Forelimb muscle (tissue), 1 donor: ENCODE results near the gene CYP4A22. TPM values are rescaled to one million over a fixed set of nuclear protein-coding genes. Genes with fewer than 3 reads are reported as not detected.
"Not testable (repeated sequence)": the region's sequence is repeated elsewhere in the genome, so short reads cannot be mapped to it uniquely, and the experiment has no call there.

ENCODE experiments used
- DNase-seq: peaks from one replicate; pipeline ENCODE4 v3.0.0-alpha.2; 2013; ENCODE audit warnings: low read depth
- polyA plus RNA-seq: library from polyadenylated mRNA; unstranded; fragments of 120-200 nt; gene quantifications from one replicate; pipeline ENCODE4 v1.2.1, GENCODE V29; 2013; ENCODE audit not compliant: insufficient read length

Gene CYP4A22
- polyA plus RNA-seq, 1 donor = 0.09 TPM

DNA sequence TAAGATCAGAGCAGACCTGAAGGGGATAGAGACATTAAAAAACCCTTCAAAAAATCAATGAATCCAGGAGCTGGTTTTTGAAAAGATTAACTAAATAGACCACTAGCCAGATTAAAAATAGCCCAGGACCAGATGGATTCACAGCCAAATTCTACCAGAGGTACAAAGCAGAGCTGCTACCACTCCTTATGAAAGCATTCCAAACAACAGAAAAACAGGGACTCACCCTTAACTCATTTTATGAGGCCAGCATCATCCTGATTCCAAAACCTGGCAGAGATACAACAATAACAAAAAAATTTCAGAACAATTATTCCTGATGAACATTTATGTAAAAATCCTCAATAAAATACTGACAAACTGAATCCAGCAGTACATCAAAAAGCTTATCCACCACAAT lies 19.2 kb downstream of the CYP4A22 start:
- not testable (repeated sequence) for DNase-seq

DNA sequence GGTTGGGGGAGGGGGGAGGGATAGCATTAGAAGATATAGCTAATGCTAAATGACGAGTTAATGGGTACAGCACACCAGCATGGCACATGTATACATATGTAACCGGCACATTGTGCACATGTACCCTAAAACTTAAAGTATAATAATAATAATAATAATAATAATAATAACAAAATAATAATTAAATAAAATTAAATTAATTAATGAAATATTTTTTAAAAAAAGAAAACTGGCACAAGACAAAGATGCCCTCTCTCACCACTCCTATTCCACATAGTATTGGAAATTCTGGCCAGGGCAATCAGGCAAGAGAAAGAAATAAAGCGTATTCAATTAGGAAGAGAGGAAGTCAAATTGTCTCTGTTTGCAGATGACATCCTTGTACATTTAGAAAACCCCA lies 20.7 kb downstream of the CYP4A22 start:
- DNase-seq = not testable (repeated sequence)

GRCh38 chr1:47160716-47161115 lies 23.5 kb downstream of the CYP4A22 start:
- DNase-seq = no peak

DNA sequence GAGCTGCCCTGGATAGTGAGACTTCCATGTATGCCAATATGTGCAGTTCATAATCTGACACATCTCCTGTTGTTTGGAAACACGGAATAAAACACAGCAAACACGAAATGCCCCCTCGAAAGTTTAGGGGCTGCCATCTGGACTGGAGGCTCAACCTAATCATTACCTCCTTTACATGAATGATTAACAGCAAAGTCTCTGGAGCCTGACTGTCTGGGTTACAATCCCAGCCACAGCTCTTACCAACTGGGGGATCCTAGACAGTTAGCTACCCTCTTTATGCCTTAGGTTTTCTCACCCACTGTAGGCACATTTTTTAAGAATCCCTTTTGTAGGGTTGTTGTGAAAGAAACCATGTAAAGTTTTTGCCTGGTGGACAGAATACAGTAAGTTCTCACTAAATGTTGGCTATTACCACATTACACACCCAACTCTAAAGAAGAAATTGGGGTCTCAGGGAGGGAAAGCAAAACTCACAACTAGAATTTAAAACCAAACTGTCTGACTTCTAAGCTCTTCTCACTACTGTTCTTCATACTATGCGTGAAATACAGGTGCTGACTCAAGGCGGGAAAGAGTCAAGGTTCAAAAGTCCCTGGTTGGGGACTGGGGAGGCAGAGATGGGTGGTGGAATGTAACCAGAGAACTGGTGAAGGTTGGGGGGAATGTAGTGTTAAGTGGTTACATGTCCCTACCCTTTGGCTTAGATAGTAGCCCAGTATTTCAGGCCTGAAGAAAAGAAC lies 24.2 kb downstream of the CYP4A22 start:
- DNase-seq = no peak

- no peak for DNase-seq
Observed at GRCh38 chr1:47164552-47164951, 27.3 kb downstream of the CYP4A22 start.

- no peak for DNase-seq
Observed at GRCh38 chr1:47172782-47173181, 35.5 kb downstream of the CYP4A22 start.

GRCh38 chr1:47174656-47175020 lies 37.4 kb downstream of the CYP4A22 start:
- no peak for DNase-seq

DNA sequence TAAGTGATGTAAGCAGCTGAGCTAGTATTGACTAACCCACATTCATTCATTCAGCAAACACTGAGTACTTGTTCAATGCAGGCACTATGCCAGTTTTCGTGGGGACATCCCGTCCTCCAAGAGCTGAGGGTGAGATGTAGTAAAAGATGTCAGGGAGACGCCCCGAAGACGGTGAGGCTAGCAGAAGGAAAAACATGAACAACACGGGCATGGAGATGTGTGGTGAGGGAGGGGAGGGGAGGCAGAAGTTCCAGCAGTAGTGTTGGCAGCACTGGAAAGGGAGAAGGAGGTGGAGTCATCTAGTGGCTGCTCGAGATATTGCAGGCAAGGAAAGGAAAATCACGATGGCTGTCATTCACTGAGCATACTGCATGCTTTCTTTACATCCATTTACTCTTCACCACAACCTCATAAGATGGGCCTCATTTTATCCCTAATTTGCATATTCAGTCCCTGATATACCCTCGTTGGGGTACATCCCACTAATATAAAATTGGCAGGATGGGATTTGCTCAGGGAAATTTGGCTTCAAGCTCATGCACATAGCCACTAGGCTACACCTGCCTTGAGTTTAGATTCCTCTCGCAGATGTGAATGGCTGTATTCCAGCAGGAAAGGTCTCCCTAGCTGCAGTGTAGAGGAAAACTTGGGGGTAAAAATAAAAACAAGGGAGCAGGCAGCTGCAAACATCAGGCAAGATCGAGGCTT lies 38.1 kb downstream of the CYP4A22 start:
- no peak for DNase-seq

DNA sequence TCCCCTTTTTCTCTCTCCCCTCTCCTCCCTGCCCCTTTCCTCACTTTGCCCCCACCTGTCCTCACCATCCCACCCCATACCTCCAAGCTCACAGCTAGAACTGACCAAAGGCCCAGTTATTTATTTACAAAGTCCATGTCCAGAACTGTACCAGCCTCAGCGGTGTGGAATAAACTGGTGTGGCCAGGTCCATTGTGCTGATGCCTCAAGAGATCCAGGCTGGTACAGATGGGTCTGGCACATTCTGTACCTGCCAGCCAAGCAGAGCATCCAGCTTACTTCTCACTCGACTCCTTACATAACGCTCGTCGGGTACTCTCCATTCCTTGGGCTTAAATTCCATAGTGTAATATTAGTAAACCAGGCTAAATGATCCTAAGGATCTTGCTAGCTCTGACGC lies 40.8 kb downstream of the CYP4A22 start:
- no peak for DNase-seq

GRCh38 chr1:47178654-47179016 lies 41.4 kb downstream of the CYP4A22 start:
- DNase-seq = no peak

DNA sequence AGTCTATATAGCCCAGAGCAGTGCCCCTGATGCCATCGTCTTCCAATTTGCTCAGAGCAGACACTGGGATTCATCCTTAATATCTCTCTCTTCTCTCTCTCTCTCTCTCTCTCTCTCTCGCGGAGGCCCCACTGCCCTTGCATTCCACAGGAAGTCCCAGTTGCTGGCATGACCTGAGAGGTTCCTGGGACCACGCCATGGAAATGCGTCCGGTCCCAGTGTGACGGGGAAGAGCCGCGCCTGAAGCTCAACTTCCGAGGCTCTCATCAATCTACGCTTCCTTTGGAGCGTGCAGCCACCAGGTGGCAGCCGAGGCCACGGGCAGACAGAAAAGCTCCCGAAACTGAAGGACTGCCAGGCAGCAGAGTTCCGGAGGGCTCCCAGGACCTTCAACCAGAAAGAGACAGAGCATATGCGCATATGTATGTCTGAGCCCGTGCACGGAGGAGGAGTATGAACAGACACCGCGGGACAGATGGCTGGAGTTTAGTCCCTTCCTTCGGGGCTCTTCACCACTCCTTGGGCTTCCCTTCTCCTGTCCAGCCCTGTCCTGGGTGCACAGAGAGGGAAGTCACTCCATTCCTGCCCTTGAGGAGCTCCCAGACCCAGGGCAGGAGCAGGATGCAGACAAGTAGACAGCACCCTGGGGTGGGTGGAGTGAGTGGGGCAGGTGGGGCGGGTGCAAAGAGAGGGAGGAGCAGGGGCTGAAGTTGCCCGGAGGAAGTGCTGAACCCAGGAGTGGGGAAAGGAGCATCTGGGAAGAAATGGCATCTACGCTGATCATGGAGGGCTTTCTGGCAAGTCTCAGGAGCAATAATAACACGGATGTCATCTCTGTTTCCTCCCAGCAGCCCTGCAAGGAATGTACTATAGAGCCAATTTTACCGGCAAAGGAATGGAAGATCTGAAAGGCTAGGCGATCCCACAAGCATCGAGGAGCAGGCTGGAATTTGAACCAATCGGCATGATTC lies 42.1 kb downstream of the CYP4A22 start:
- peak; percentile 77 for DNase-seq

GRCh38 chr1:47179988-47180563 lies 42.8 kb downstream of the CYP4A22 start:
- DNase-seq = no peak

DNA sequence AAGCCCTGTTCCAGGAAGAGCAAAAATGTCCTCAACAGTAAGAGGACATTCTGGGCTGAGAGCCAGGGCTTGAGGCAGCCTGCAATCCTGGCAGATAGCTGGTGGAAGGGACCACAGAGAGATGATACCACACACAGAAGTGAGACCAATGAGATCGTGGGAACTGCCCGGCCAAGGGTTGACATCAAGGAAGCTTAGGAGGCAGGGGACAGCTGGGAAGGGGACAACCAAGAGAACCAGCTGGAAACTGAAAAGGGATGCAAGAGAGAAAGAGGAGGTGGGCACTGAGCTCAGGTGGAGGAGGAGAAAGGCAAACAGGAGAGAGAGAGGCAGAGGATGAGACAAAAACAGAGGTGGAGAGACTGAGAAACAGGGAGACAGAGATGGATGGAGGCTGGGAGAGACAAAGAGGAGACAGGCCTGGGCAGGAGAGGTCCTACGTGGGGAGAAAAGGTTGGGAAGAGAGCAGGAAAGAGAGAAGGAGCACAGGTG lies 43.4 kb downstream of the CYP4A22 start:
- no peak for DNase-seq

- DNase-seq = no peak
Observed at GRCh38 chr1:47181095-47181954, 44.1 kb downstream of the CYP4A22 start.

- DNase-seq = no peak
Observed at GRCh38 chr1:47181955-47182675, 44.9 kb downstream of the CYP4A22 start.

- no peak for DNase-seq
Observed at GRCh38 chr1:47182676-47183235, 45.5 kb downstream of the CYP4A22 start.

- no peak for DNase-seq
Observed at GRCh38 chr1:47183308-47184089, 46.3 kb downstream of the CYP4A22 start.

- no peak for DNase-seq
Observed at GRCh38 chr1:47184090-47184821, 47.0 kb downstream of the CYP4A22 start.
